ENCODE results near the gene HADHA.

- no peak for TF ChIP-seq CTCF (optimal IDR thresholded peaks at IDR 0.05 in 1 of 3, IDR thresholded peaks at IDR 0.05 in 1 of 3, conservative IDR thresholded peaks at IDR 0.05 in 1 of 3; ENCODE audit: extremely low read depth in 1 of 3, insufficient read depth in 2 of 3, low read length in 3 of 3)
- TF ChIP-seq EZH2 (IDR thresholded peaks at IDR 0.05; ENCODE audit: low read length), result no peak
Measured at GRCh38 chr2:26276484-26277227, 32.2 kb upstream of the HADHA start.

All from keratinocyte (primary cell).